IPS DF 19.7 (cell line): Measurements from ENCODE around the gene HAAO.
"Not testable (repeated sequence)": the region's sequence is repeated elsewhere in the genome, so short reads cannot be mapped to it uniquely, and the experiment has no call there.

Source experiments
- DNase-seq: peaks from one replicate; pipeline ENCODE4 v3.0.0-alpha.2; 2013; ENCODE audit warnings: low read depth, low spot score

Gene HAAO

GRCh38 chr2:42752314-42752713 lies 40.1 kb downstream of the HAAO start:
- DNase-seq, result no peak

GRCh38 chr2:42748840-42749239 lies 43.5 kb downstream of the HAAO start:
- DNase-seq, result no peak

GRCh38 chr2:42747422-42747821 lies 45.0 kb downstream of the HAAO start:
- no peak for DNase-seq

- DNase-seq, result no peak
Observed at GRCh38 chr2:42744545-42745082, 47.8 kb downstream of the HAAO start.

- DNase-seq, result no peak
Observed at GRCh38 chr2:42743659-42743990, 48.8 kb downstream of the HAAO start.

- no peak for DNase-seq
Observed at GRCh38 chr2:42742740-42743658, 49.4 kb downstream of the HAAO start.

GRCh38 chr2:42741140-42741539 lies 51.2 kb downstream of the HAAO start:
- DNase-seq, result no peak

GRCh38 chr2:42736598-42737322 lies 55.6 kb downstream of the HAAO start:
- no peak for DNase-seq

GRCh38 chr2:42733852-42734251 lies 58.5 kb downstream of the HAAO start:
- no peak for DNase-seq

GRCh38 chr2:42731316-42731715 lies 61.1 kb downstream of the HAAO start:
- not testable (repeated sequence) for DNase-seq

GRCh38 chr2:42726680-42727079 lies 65.7 kb downstream of the HAAO start:
- DNase-seq, result no peak

- DNase-seq, result no peak
Observed at GRCh38 chr2:42725657-42726056, 66.7 kb downstream of the HAAO start.

GRCh38 chr2:42724886-42725285 lies 67.5 kb downstream of the HAAO start:
- DNase-seq, result no peak

GRCh38 chr2:42723465-42723864 lies 68.9 kb downstream of the HAAO start:
- DNase-seq, result no peak

- DNase-seq, result no peak
Observed at GRCh38 chr2:42722320-42723190, 69.8 kb downstream of the HAAO start.

GRCh38 chr2:42721898-42722297 lies 70.5 kb downstream of the HAAO start:
- no peak for DNase-seq
